ENCODE measurements around the gene BCAM. TPM values are rescaled to one million over a fixed set of nuclear protein-coding genes. Genes with fewer than 3 reads are reported as not detected.
"Not testable (repeated sequence)": the region's sequence is repeated elsewhere in the genome, so short reads cannot be mapped to it uniquely, and the experiment has no call there.

The BCAM gene
- total RNA-seq, 2 experiments from 2014 or later = not detected

GRCh38 chr19:44855606-44856005, 46.7 kb downstream of the BCAM start:
- H3K9me2 ChIP-seq (ENCODE audit: insufficient read depth, low read length) = no peaks in the 10 kb centered on the region
- TF ChIP-seq CTCF (conservative IDR thresholded peaks at IDR 0.05; ENCODE audit: low read length) (no peak), EZH2phosphoT487 (IDR thresholded peaks at IDR 0.05; ENCODE audit: borderline replicate concordance, low read depth, low read length) (no peak)
- no peaks in the 10 kb centered on the region for H3K4me1 ChIP-seq (ENCODE audit: insufficient read depth, low read length, poor library complexity, severe bottlenecking)
- no peaks in the 10 kb centered on the region for H3K36me3 ChIP-seq (ENCODE audit: insufficient read depth, low read length)
- no peak for DNase-seq (ENCODE audit: low spot score)
- ChIA-PET POLR2A (no interaction called here), CTCF (ENCODE audit: unreplicated experiment) (no interaction called here)
- no peaks in the 10 kb centered on the region for H3K9me3 ChIP-seq (ENCODE audit: low read length)
- no peak overlapping the region for H2AFZ ChIP-seq (ENCODE audit: low read length)
- BruUV-seq (replicated peaks) = no TSS peak
- intact Hi-C loops (cut with micrococcal nuclease; ENCODE audit: unreplicated experiment) = no loop called here
- no peak overlapping the region for H3K4me3 ChIP-seq (ENCODE audit: low read depth, low read length, poor library complexity, severe bottlenecking)
- H4K20me1 ChIP-seq (ENCODE audit: insufficient read depth, low read length) = no peaks in the 10 kb centered on the region
- H3K4me2 ChIP-seq (ENCODE audit: low read length) = no peak overlapping the region
- no peaks in the 10 kb centered on the region for H3K79me2 ChIP-seq (ENCODE audit: insufficient read depth, low read depth, low read length)
- H3K27ac ChIP-seq (ENCODE audit: low read depth, low read length, poor library complexity, severe bottlenecking) = no peak overlapping the region

GRCh38 chr19:44856421-44857083, 47.6 kb downstream of the BCAM start:
- intact Hi-C loops (cut with micrococcal nuclease; ENCODE audit: unreplicated experiment) = no loop called here
- no peaks in the 10 kb centered on the region for H3K36me3 ChIP-seq (ENCODE audit: insufficient read depth, low read length)
- H3K9me2 ChIP-seq (ENCODE audit: insufficient read depth, low read length) = no peaks in the 10 kb centered on the region
- BruUV-seq (replicated peaks) = no TSS peak
- no peak overlapping the region for H3K27ac ChIP-seq (ENCODE audit: low read depth, low read length, poor library complexity, severe bottlenecking)
- TF ChIP-seq EZH2phosphoT487 (IDR thresholded peaks at IDR 0.05; ENCODE audit: borderline replicate concordance, low read depth, low read length) (no peak), CTCF (conservative IDR thresholded peaks at IDR 0.05; ENCODE audit: low read length) (no peak)
- H2AFZ ChIP-seq (ENCODE audit: low read length) = no peak overlapping the region
- H3K4me3 ChIP-seq (ENCODE audit: low read depth, low read length, poor library complexity, severe bottlenecking) = no peak overlapping the region
- H3K9me3 ChIP-seq (ENCODE audit: low read length) = no peaks in the 10 kb centered on the region
- ChIA-PET CTCF (ENCODE audit: unreplicated experiment) (no interaction called here), POLR2A (no interaction called here)
- no peaks in the 10 kb centered on the region for H3K79me2 ChIP-seq (ENCODE audit: insufficient read depth, low read depth, low read length)
- DNase-seq (ENCODE audit: low spot score) = no peak
- no peaks in the 10 kb centered on the region for H4K20me1 ChIP-seq (ENCODE audit: insufficient read depth, low read length)
- H3K4me2 ChIP-seq (ENCODE audit: low read length) = no peak overlapping the region
- no peaks in the 10 kb centered on the region for H3K4me1 ChIP-seq (ENCODE audit: insufficient read depth, low read length, poor library complexity, severe bottlenecking)

- Histone ChIP-seq H3K4me2 (ENCODE audit: low read length) (no peak overlapping the region), H3K9me2 (ENCODE audit: insufficient read depth, low read length) (no peaks in the 10 kb centered on the region), H4K20me1 (ENCODE audit: insufficient read depth, low read length) (no peaks in the 10 kb centered on the region), H3K36me3 (ENCODE audit: insufficient read depth, low read length) (no peaks in the 10 kb centered on the region), H3K4me3 (ENCODE audit: low read depth, low read length, poor library complexity, severe bottlenecking) (no peak overlapping the region), H2AFZ (ENCODE audit: low read length) (no peak overlapping the region), H3K27ac (ENCODE audit: low read depth, low read length, poor library complexity, severe bottlenecking) (no peak overlapping the region), H3K9me3 (ENCODE audit: low read length) (no peaks in the 10 kb centered on the region), H3K79me2 (ENCODE audit: insufficient read depth, low read depth, low read length) (no peaks in the 10 kb centered on the region), H3K4me1 (ENCODE audit: insufficient read depth, low read length, poor library complexity, severe bottlenecking) (no peaks in the 10 kb centered on the region)
- ChIA-PET CTCF (ENCODE audit: unreplicated experiment) (no interaction called here), POLR2A (no interaction called here)
- no peak for TF ChIP-seq CTCF (conservative IDR thresholded peaks at IDR 0.05; ENCODE audit: low read length)
- TF ChIP-seq EZH2phosphoT487 (IDR thresholded peaks at IDR 0.05; ENCODE audit: borderline replicate concordance, low read depth, low read length) = no peak
- DNase-seq (ENCODE audit: low spot score) = no peak
- intact Hi-C loops (cut with micrococcal nuclease; ENCODE audit: unreplicated experiment) = no loop called here
- BruUV-seq (replicated peaks) = no TSS peak
Measured at GRCh38 chr19:44857837-44858236, 48.9 kb downstream of the BCAM start.

- BruUV-seq (replicated peaks); H3K79me2 ChIP-seq (ENCODE audit: insufficient read depth, low read depth, low read length); DNase-seq (ENCODE audit: low spot score); intact Hi-C loops (cut with micrococcal nuclease; ENCODE audit: unreplicated experiment); H3K27ac ChIP-seq (ENCODE audit: low read depth, low read length, poor library complexity, severe bottlenecking); H3K36me3 ChIP-seq (ENCODE audit: insufficient read depth, low read length); H3K9me2 ChIP-seq (ENCODE audit: insufficient read depth, low read length); H2AFZ ChIP-seq (ENCODE audit: low read length); H3K4me2 ChIP-seq (ENCODE audit: low read length); H3K4me1 ChIP-seq (ENCODE audit: insufficient read depth, low read length, poor library complexity, severe bottlenecking); CTCF ChIA-PET (ENCODE audit: unreplicated experiment); POLR2A ChIA-PET; H4K20me1 ChIP-seq (ENCODE audit: insufficient read depth, low read length); H3K9me3 ChIP-seq (ENCODE audit: low read length); H3K4me3 ChIP-seq (ENCODE audit: low read depth, low read length, poor library complexity, severe bottlenecking): not testable (repeated sequence)
Measured at GRCh38 chr19:44861576-44861975, 52.7 kb downstream of the BCAM start.
